ENCODE results near the gene ESRRA. TPM values are rescaled to one million over a fixed set of nuclear protein-coding genes. Genes with fewer than 3 reads are reported as not detected.
A peak's percentile ranks its signal among the peaks of the same experiment; 100 is the strongest.

Gene ESRRA
- total and polyA plus RNA-seq, 10 of the 15 experiments (the other 5 are each of a cell fraction or from before 2014, with no cell fraction given): 0.32 to 48.9 (median 12.6) TPM

GRCh38 chr11:64331569-64332371 lies 26.4 kb downstream of the ESRRA start (continued):
- TF ChIP-seq ZNF592 (IDR thresholded peaks at IDR 0.05) (0 out of 2 replicates have a peak, but pooled peaks have one; percentile 21), ZNF622 (IDR thresholded peaks at IDR 0.05) (no peak; the same call in 1 of the 2 replicates), EED (IDR thresholded peaks at IDR 0.05; ENCODE audit: low read depth) (peak; percentile 87), BHLHE40 (IDR thresholded peaks at IDR 0.05; ENCODE audit: borderline replicate concordance in 1 of 2, low read depth in 2 of 2, low read length in 1 of 2) (peak in 1 of 2 experiments; percentile 65; a peak in 2 of 4 replicates), ETV6 (conservative IDR thresholded peaks at IDR 0.05 in 1 of 2, IDR thresholded peaks at IDR 0.05 in 1 of 2; ENCODE audit: borderline replicate concordance in 1 of 2, low read depth in 1 of 2) (peak in 1 of 2 experiments; percentile 68; a peak in 1 of 4 replicates), ZNF274 (IDR thresholded peaks at IDR 0.05; ENCODE audit: insufficient read depth, insufficient read length) (no peak), ZNF384 (IDR thresholded peaks at IDR 0.05; ENCODE audit: borderline replicate concordance, low read depth, low read length) (no peak), ZNF207 (IDR thresholded peaks at IDR 0.05; ENCODE audit: borderline replicate concordance) (no peak), SUZ12 (IDR thresholded peaks at IDR 0.05; ENCODE audit: unreplicated experiment) (no peak), ZBTB4 (CRISPR knock-in tag; IDR thresholded peaks at IDR 0.05) (no peak), ZNF687 (IDR thresholded peaks at IDR 0.05) (peak; percentile 72), TARDBP (IDR thresholded peaks at IDR 0.05; ENCODE audit: borderline replicate concordance) (no peak), ATF7 (IDR thresholded peaks at IDR 0.05; ENCODE audit: low read depth) (peak; percentile 87), HDAC2 (IDR thresholded peaks at IDR 0.05) (no peak), FOXK2 (IDR thresholded peaks at IDR 0.05) (no peak), EP300 (IDR thresholded peaks at IDR 0.05; ENCODE audit: borderline replicate concordance in 1 of 2, control insufficient read depth in 1 of 2, low read depth in 2 of 2, low read length in 2 of 2) (peak in 1 of 2 experiments; percentile 68; a peak in 1 of 4 replicates), GABPA (IDR thresholded peaks at IDR 0.05; ENCODE audit: low read depth) (no peak)
